Common myeloid progenitor, CD34-positive (primary cell): ENCODE results near the gene NECAB3.
"Not testable (repeated sequence)": the region's sequence is repeated elsewhere in the genome, so short reads cannot be mapped to it uniquely, and the experiment has no call there.

Experiments used
- CTCF ChIA-PET: fragments of 350-600 bp; sonication (Branson Sonifier 250); formaldehyde crosslinking; loops from one replicate; lab custom pipeline; 2021; ENCODE audit warnings: antibody characterized with exemption; lab: Charles Lee
- POLR2A ChIA-PET: fragments of 350-600 bp; sonication (Branson Sonifier 250); formaldehyde crosslinking; loops from one replicate; lab custom pipeline; 2021; ENCODE audit warnings: antibody characterized with exemption; lab: Charles Lee
- DNase-seq, 3 donors: peaks; one replicate each; pipeline versions ENCODE4 v3.0.0 to v3.0.0-alpha.2; 2013
- H3K27ac ChIP-seq, 2 experiments: 1 replicate in 1 of 2; 2 replicates in 1 of 2; pipeline ENCODE4 v1.7.0; 2013; ENCODE audit warnings: inconsistent platforms in 2 of 2, low read length in 2 of 2, mild to moderate bottlenecking in 2 of 2, low read depth in 1 of 2, moderate library complexity in 1 of 2; ENCODE audit not compliant: severe bottlenecking in 2 of 2, insufficient read depth in 1 of 2, poor library complexity in 1 of 2
- H3K27me3 ChIP-seq, 5 experiments: replicated peaks in 2 of 5; 1 replicate in 3 of 5; 2 replicates in 2 of 5; pipeline versions ENCODE4 v1.6.1 to v1.7.0; 2013; ENCODE audit warnings: low read length in 4 of 5, mild to moderate bottlenecking in 2 of 5, moderate library complexity in 2 of 5, inconsistent platforms in 1 of 5; ENCODE audit not compliant: insufficient read depth in 5 of 5, control insufficient read depth in 4 of 5
- H3K36me3 ChIP-seq, 4 experiments: 1 replicate in 2 of 4; 2 replicates in 2 of 4; pipeline versions ENCODE4 v1.6.1 to v1.7.0; 2013; ENCODE audit warnings: low read length in 3 of 4, control low read depth in 1 of 4, mild to moderate bottlenecking in 1 of 4; ENCODE audit not compliant: control insufficient read depth in 4 of 4, insufficient read depth in 4 of 4
- H3K4me1 ChIP-seq, 4 experiments: 1 replicate in 3 of 4; 2 replicates in 1 of 4; pipeline versions ENCODE4 v1.6.1 to v1.7.1; 2013; ENCODE audit warnings: low read length in 3 of 4, mild to moderate bottlenecking in 3 of 4, control low read depth in 1 of 4, inconsistent platforms in 1 of 4, moderate library complexity in 1 of 4; ENCODE audit not compliant: control insufficient read depth in 4 of 4, insufficient read depth in 4 of 4; ENCODE audit errors: control extremely low read depth in 1 of 4
- H3K4me3 ChIP-seq, 7 experiments: 1 replicate in 4 of 7; 2 replicates in 3 of 7; pipeline versions ENCODE4 v1.5.1 to v1.7.0; 2013; ENCODE audit warnings: mild to moderate bottlenecking in 7 of 7, low read length in 6 of 7, moderate library complexity in 6 of 7, inconsistent platforms in 2 of 7, low read depth in 2 of 7, control low read depth in 1 of 7; ENCODE audit not compliant: insufficient read depth in 4 of 7, control insufficient read depth in 1 of 7; ENCODE audit errors: extremely low read depth in 1 of 7
- H3K9me3 ChIP-seq, 5 experiments: 1 replicate in 4 of 5; 2 replicates in 1 of 5; pipeline versions ENCODE4 v1.6.1 to v1.7.1; 2013; ENCODE audit warnings: low read length in 4 of 5, mild to moderate bottlenecking in 2 of 5, inconsistent platforms in 1 of 5, low read depth in 1 of 5, moderate library complexity in 1 of 5; ENCODE audit not compliant: control insufficient read depth in 4 of 5, insufficient read depth in 2 of 5; ENCODE audit errors: control extremely low read depth in 1 of 5
- WGBS: methylation state at CpG from one replicate; pipeline ENCODE4 v1.1.5; 2013; ENCODE audit not compliant: insufficient coverage; 5-methylcytosine and 5-hydroxymethylcytosine counted together

NECAB3 gene

GRCh38 chr20:33649201-33649681 is 25.0 kb downstream of the NECAB3 start:
- Histone ChIP-seq H3K27ac (no peak overlapping the region), H3K27me3 (no peaks in the 10 kb centered on the region), H3K4me1 (peaks cover 0 to 2% (median 0%) of the 10 kb centered on the region in 4 experiments), H3K36me3 (peaks cover 0 to 20% (median 18%) of the 10 kb centered on the region in 4 experiments), H3K4me3 (no peak overlapping the region), H3K9me3 (no peaks in the 10 kb centered on the region)
- WGBS = 91% methylated on average over 16 of the region's 19 CpGs
- ChIA-PET CTCF (interaction anchor here (1.0 to 1.2 kb wide), 3 partner anchors 15 to 192 kb away, joined by 3 to 4 read pairs (median 3); no protein-coding TSS in a partner anchor), POLR2A (no interaction called here)
- no peak for DNase-seq

- Histone ChIP-seq H3K4me1 (peaks cover 0 to 1% (median 0%) of the 10 kb centered on the region in 4 experiments), H3K27ac (no peak overlapping the region), H3K36me3 (peaks cover 3 to 24% (median 21%) of the 10 kb centered on the region in 4 experiments), H3K4me3 (no peak overlapping the region), H3K27me3 (no peaks in the 10 kb centered on the region), H3K9me3 (no peaks in the 10 kb centered on the region)
- no peak for DNase-seq
- POLR2A ChIA-PET = no interaction called here
- 98% methylated on average over 14 of the region's 14 CpGs for WGBS
- CTCF ChIA-PET = interaction anchor here (1.0 to 1.2 kb wide), 4 partner anchors 15 to 30 kb away, joined by 3 to 4 read pairs (median 3); partner anchors contain the start of gene ACTL10
Observed at GRCh38 chr20:33648396-33649004, 25.7 kb downstream of the NECAB3 start.

GRCh38 chr20:33647603-33648395 is 26.4 kb downstream of the NECAB3 start:
- POLR2A ChIA-PET = no interaction called here
- CTCF ChIA-PET = interaction anchor here (1.0 to 1.1 kb wide), 2 partner anchors 19 to 29 kb away, joined by 3 to 4 read pairs; partner anchors contain the start of gene ACTL10

GRCh38 chr20:33646959-33647602 is 27.1 kb downstream of the NECAB3 start:
- H3K4me1 ChIP-seq, H3K4me3 ChIP-seq, H3K9me3 ChIP-seq, H3K27me3 ChIP-seq, POLR2A ChIA-PET, DNase-seq, H3K27ac ChIP-seq, CTCF ChIA-PET: not testable (repeated sequence)
- H3K36me3 ChIP-seq = peaks cover 3 to 32% (median 22%) of the 10 kb centered on the region in 4 experiments
- WGBS = 95% methylated on average over 10 of the region's 14 CpGs

More at GRCh38 chr20:33647603-33648395, 26.4 kb downstream of the NECAB3 start:
- H3K36me3 ChIP-seq = peaks cover 3 to 26% (median 22%) of the 10 kb centered on the region in 4 experiments
- no peaks in the 10 kb centered on the region for H3K4me1 ChIP-seq
- H3K27me3 ChIP-seq = no peaks in the 10 kb centered on the region
- H3K9me3 ChIP-seq = no peaks in the 10 kb centered on the region
- WGBS = 97% methylated on average over 7 of the region's 11 CpGs
- no peak overlapping the region for H3K4me3 ChIP-seq
- DNase-seq = no peak
- no peak overlapping the region for H3K27ac ChIP-seq

GRCh38 chr20:33646191-33646590 is 28.0 kb downstream of the NECAB3 start:
- POLR2A ChIA-PET = no interaction called here
- H3K36me3 ChIP-seq = peaks cover 3 to 39% (median 23%) of the 10 kb centered on the region in 4 experiments
- 100% methylated on average over 4 of the region's 5 CpGs for WGBS

GRCh38 chr20:33645396-33645795 is 28.8 kb downstream of the NECAB3 start:
- peak in 2 of 3 donors; percentile 20 to 36 for DNase-seq
- 88% methylated on average over 2 of the region's 2 CpGs for WGBS
- no peaks in the 10 kb centered on the region for H3K9me3 ChIP-seq
- ChIA-PET CTCF (interaction anchor here (1.1 to 1.2 kb wide), 2 partner anchors 22 to 243 kb away, joined by 3 read pairs; no protein-coding TSS in a partner anchor), POLR2A (no interaction called here)
- no peak overlapping the region for H3K27ac ChIP-seq
- peaks cover 3 to 44% (median 27%) of the 10 kb centered on the region in 4 experiments for H3K36me3 ChIP-seq
- no peaks in the 10 kb centered on the region for H3K4me1 ChIP-seq
- no peaks in the 10 kb centered on the region for H3K27me3 ChIP-seq
- H3K4me3 ChIP-seq = no peak overlapping the region

More at GRCh38 chr20:33646191-33646590, 28.0 kb downstream of the NECAB3 start:
- CTCF ChIA-PET = interaction anchor here (1.2 kb wide), 1 partner anchor 244 kb away, joined by 3 read pairs; no protein-coding TSS in a partner anchor
- H3K4me3 ChIP-seq = no peak overlapping the region
- H3K27me3 ChIP-seq = no peaks in the 10 kb centered on the region
- no peak overlapping the region for H3K27ac ChIP-seq
- no peaks in the 10 kb centered on the region for H3K9me3 ChIP-seq
- no peaks in the 10 kb centered on the region for H3K4me1 ChIP-seq
- DNase-seq = no peak
